ENCODE data around the gene ZNF524.
A peak's percentile ranks its signal among the peaks of the same experiment; 100 is the strongest.
"Not testable (repeated sequence)": the region's sequence is repeated elsewhere in the genome, so short reads cannot be mapped to it uniquely, and the experiment has no call there.

The ZNF524 gene

DNA sequence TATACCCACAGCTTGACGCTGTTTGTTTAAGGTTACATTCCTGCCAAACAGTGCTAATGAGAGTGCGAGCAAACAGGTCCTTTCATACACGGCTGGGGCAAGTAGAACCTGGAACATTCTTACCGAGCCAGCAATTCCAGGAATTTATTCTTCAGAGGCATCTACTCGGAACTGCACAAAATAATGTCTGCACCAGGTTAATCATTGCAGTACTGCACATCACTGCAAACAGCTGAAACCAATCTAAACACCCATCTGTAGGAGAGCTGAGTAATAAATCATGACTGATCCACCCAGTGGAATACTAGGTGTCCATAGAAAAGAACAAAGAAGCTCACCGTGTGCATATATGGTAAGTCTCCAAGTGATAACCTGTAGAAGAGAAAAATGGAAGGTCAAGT lies 18.3 kb upstream of the ZNF524 start:
- no peak for DNase-seq

- not testable (repeated sequence) for DNase-seq
Observed at GRCh38 chr19:55582284-55582683, 17.8 kb upstream of the ZNF524 start.

DNA sequence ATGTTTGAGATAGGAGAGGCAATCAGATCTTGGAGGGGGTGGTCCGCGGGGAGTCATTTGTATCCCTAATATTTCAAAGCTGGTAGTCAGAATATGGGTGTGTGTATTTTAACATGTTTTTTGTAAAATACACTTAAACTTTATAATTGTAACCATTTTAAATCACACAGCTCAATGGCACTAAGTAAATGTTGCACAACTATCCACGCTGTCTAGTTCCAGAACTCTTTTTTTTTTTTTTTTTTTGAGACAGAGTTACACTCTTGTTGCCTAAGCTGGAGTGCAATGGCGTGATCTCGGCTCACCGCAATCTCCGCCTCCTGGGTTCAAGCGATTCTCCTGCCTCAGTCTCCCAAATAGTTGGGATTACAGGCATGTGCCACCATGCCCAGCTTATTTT lies 16.2 kb upstream of the ZNF524 start:
- DNase-seq, result not testable (repeated sequence)

DNA sequence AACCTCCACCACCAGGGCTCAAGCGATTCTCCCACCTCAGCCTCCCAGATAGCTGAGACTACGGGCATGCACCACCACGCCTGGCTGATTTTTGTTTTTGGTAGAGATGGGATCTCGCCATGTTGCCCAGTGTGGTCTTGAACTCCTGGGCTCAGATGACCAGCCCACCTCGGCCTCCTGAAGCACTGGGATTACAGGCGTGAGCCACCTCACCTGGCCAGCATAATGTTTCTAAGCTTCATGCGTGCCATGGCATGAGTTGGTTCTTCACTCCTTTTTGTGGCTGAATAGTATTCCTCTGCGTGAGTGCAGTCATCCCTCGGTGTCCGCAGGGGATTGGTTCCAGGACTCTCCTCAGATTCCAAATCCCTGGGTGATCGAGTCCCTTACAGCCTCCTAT lies 15.2 kb upstream of the ZNF524 start:
- no peak for DNase-seq

GRCh38 chr19:55585658-55586339 lies 14.3 kb upstream of the ZNF524 start:
- no peak for DNase-seq

DNA sequence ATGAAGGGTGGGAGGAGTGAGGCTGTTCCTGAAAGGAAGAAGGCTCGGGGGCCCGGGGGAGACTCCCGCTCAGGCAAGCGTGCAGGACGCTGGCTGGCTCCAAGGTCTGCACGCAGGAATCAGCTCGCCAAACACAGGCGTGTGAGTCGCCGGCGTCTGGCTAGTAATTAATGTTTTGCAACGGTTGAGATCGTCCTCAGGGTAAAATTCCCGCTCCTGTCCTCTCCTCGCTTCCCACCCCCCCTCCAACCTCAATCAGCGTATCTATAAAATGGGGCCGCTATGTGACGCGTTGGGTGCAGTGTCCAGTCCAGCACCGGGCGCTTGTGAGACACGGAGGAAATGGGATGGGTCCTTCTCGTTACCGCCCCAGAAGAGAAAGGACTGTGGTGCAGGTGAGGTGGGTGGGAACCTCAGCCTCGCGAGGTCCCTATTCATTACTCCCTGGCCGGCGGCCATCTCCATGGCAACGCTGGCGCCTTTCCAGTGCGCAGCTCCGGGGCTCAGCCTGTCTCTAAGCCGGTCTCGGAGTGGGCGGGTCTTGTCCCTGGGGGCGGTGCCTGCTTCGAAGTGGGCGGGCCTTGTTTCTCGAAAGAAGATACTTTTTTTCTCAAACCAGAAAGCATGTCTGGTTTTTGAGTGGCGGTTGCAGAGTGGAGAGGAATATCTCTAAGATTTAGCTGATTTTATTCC lies 13.0 kb upstream of the ZNF524 start:
- DNase-seq, result peak; percentile 86

DNA sequence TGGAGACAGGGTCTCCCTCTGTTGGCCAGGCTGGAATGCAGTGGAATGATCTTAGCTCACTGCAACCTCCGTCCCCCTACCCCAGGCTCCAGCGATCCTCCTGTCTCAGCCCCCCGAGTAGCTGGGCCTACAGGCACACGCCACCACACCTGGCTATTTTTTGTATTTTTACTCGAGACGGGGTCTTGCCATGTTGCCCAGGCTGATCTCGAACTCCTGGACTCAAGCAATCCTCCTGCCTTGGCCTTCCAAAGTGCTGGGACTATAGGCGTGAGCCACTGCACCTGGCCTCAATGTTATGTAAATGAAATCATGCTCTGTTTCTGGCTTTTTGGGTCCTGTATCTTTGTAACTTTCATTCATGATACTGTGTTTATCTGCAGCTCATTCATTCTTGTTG lies 11.3 kb upstream of the ZNF524 start:
- DNase-seq, result no peak

- no peak for DNase-seq
Observed at GRCh38 chr19:55590109-55590508, 10.0 kb upstream of the ZNF524 start.

- DNase-seq, result no peak
Observed at GRCh38 chr19:55590617-55591016, 9.5 kb upstream of the ZNF524 start.

DNA sequence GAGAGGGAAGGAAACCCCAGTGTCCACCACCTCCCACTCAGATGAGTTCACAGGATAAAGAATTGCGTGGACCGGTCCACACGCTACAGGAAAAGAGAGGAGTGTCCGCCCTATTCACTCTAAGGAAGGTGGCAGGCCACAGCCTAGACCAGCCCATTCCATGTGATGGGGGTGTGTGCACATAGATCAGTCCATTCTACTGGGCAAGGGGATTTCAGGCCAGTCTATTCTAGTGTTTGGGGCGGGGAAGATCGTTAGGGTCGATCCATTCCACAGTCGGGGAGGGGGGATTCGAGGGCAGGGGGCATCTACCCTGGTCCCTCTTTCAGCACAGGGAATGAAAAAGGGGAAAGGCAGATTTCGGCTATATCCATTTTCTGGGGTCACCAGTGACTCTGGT lies 8.5 kb upstream of the ZNF524 start:
- no peak for DNase-seq

GRCh38 chr19:55592391-55593090 lies 7.5 kb upstream of the ZNF524 start:
- DNase-seq, result no peak

GRCh38 chr19:55593096-55593772 lies 6.9 kb upstream of the ZNF524 start:
- DNase-seq, result no peak

DNA sequence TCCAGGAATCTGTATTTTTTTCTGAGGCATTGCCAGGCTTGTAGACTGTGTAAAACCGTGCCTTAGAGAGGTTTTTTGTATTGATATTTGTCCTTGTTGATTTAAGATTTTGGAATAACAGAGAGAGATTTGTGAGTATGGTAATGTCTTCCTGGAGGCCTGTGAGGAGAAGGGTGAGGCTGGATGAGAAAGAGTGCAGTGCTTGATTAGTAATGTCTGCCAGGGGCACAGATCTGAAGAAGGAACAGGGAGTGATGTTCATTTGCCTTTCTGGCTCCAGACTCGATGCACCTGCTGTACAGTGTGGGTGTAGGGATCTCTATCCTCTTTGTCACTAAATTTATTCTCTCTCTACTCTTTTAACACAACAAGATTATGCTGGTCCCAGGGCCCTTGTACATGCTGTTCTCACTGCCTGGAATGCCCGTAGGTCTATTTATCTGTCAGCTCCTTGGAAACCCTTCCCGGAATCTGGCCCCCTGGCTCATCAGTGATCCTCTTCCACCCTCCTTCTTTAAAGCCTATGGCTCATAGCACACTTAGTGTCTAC lies 5.0 kb upstream of the ZNF524 start:
- no peak for DNase-seq

DNA sequence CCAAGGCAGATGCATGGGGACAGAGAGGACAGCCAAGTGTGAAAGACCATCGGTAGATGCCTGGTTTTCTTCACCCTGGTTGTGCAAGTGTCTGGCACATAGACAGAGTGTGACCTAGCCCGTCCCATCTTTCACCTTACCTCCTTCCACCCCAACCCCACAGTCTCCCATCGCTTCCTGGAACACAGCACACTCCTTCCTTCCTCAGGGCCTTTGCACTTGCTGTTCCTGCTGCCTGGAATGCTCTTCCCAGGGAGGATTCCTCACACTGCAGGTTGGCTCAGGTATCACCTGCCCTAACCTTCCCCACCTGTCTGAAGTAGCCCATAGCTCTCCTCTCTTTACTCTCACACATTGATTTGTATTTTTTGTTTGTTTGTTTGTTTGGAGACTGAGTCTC lies 3.8 kb upstream of the ZNF524 start:
- no peak for DNase-seq

GRCh38 chr19:55597501-55597921 lies 2.6 kb upstream of the ZNF524 start:
- no peak for DNase-seq

DNA sequence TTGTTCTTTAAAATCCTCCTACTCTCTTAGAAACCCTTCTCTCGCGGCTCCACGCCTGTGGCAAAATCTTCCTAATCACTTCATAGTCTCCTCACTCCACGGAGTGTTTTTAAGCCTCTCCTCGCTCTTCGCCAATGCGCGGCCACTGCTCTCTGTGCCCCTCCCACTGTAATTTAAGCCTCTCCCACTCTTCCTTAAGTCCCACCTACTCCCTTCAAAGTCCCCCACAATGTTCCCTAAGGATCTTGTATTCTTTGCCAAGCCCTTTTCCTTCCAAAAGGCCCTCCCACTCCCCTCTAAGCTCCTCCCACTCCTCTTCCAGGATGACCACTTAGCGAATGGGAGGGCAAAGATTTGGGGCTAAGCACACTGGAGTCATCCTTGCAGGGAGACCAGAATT lies 2.1 kb upstream of the ZNF524 start:
- no peak for DNase-seq

DNA sequence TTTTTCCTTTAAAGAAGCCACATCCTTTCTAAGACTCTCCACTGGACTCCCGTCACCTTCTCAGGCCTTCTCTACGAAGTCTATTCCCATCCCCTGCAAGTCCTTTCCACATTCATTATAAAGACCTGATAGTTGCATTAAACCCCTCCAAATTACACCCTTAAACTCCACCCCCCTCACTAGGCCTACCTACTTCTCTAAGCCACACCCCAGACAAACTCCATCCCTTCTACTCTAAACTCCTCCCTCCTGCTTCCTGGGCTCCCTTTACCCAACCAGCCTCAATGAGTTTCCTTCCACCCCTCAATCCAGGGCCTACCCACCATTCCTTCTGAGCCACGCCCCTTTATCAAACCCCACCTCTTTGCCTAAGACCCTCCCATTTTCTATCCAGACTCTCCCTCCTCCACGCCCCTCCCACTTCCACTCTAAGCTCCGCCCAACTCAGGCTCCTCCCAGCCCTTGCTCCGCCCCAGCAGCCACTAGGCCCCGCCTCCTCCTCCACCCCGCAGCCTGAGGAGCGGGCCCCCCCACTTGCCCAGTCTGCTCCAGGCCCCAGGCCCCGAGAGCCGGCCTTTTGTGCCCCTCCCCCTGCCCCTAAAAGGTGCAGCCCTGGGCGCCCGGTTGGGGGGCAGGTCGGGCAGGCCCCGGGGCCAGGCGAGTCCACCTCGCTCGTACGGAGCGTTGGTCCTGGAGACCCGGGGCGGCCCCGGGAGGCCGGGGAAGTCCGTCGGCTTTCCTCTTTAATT lies 1.2 kb upstream of the ZNF524 start:
- peak; percentile 97 for DNase-seq

- peak; percentile 98 for DNase-seq
Observed at GRCh38 chr19:55599468-55599841, 633 bp upstream of the ZNF524 start, which contains the start of gene FIZ1. Gene FIZ1 (minus strand): TSS chr19:55599517. CDS start chr19:55597865, 1,652 bp downstream.

- no peak for DNase-seq
Observed at GRCh38 chr19:55600662-55601028, 557 bp downstream of the ZNF524 start.

- no peak for DNase-seq
Observed at GRCh38 chr19:55601084-55601483, 996 bp downstream of the ZNF524 start.

- no peak for DNase-seq
Observed at GRCh38 chr19:55602104-55603001, 2.3 kb downstream of the ZNF524 start.
